ENCODE measurements around the gene SLC39A3. TPM values are rescaled to one million over a fixed set of nuclear protein-coding genes. Genes with fewer than 3 reads are reported as not detected.

Gene SLC39A3
- total RNA-seq, 1 donor from 2014 or later: 20.2 TPM

- intact Hi-C loops (cut with DNase I): no loop called here
- ATAC-seq (ENCODE audit: poor library complexity): no peak
- no peak for DNase-seq
Observed at GRCh38 chr19:2755811-2756210, 16.0 kb upstream of the SLC39A3 start.

- ATAC-seq (ENCODE audit: poor library complexity) (no peak), DNase-seq (no peak)
- intact Hi-C loops (cut with DNase I): no loop called here
Observed at GRCh38 chr19:2755448-2755705, 15.6 kb upstream of the SLC39A3 start.

- no peak for DNase-seq
- intact Hi-C loops (cut with DNase I): no loop called here
- peak; percentile 7 for ATAC-seq (ENCODE audit: poor library complexity)
Observed at GRCh38 chr19:2754659-2755447, 15.0 kb upstream of the SLC39A3 start.

GRCh38 chr19:2751438-2751830 lies 11.6 kb upstream of the SLC39A3 start:
- DNase-seq (no peak), ATAC-seq (ENCODE audit: poor library complexity) (no peak)
- intact Hi-C loops (cut with DNase I): no loop called here

GRCh38 chr19:2750808-2751437 lies 11.1 kb upstream of the SLC39A3 start:
- ATAC-seq (ENCODE audit: poor library complexity) (no peak), DNase-seq (no peak)
- intact Hi-C loops (cut with DNase I): no loop called here

- intact Hi-C loops (cut with DNase I): loop anchor here (5.0 kb wide), 1 partner anchor 95 kb away; no protein-coding TSS in a partner anchor
- ATAC-seq (ENCODE audit: poor library complexity): no peak
- no peak for DNase-seq
Observed at GRCh38 chr19:2747349-2747748, 7.5 kb upstream of the SLC39A3 start.

- ATAC-seq (ENCODE audit: poor library complexity) (no peak), DNase-seq (no peak)
- intact Hi-C loops (cut with DNase I): no loop called here
Observed at GRCh38 chr19:2744113-2744512, 4.3 kb upstream of the SLC39A3 start.

- intact Hi-C loops (cut with DNase I): no loop called here
- DNase-seq: no peak
- no peak for ATAC-seq (ENCODE audit: poor library complexity)
Observed at GRCh38 chr19:2743099-2743498, 3.3 kb upstream of the SLC39A3 start.

- no peak for DNase-seq
- ATAC-seq (ENCODE audit: poor library complexity): no peak
- intact Hi-C loops (cut with DNase I): no loop called here
Observed at GRCh38 chr19:2740314-2740656, 468 bp upstream of the SLC39A3 start.

GRCh38 chr19:2736550-2737190 lies 3.1 kb downstream of the SLC39A3 start:
- DNase-seq (no peak), ATAC-seq (ENCODE audit: poor library complexity) (no peak)
- intact Hi-C loops (cut with DNase I): no loop called here

- no peak for DNase-seq
- ATAC-seq (ENCODE audit: poor library complexity): no peak
- intact Hi-C loops (cut with DNase I): no loop called here
Observed at GRCh38 chr19:2735374-2735773, 4.4 kb downstream of the SLC39A3 start.

GRCh38 chr19:2734589-2735288 lies 5.1 kb downstream of the SLC39A3 start:
- intact Hi-C loops (cut with DNase I): no loop called here
- DNase-seq: no peak
- no peak for ATAC-seq (ENCODE audit: poor library complexity)

- intact Hi-C loops (cut with DNase I): no loop called here
- ATAC-seq (ENCODE audit: poor library complexity) (no peak), DNase-seq (no peak)
Observed at GRCh38 chr19:2733930-2734588, 5.8 kb downstream of the SLC39A3 start.

GRCh38 chr19:2732883-2733282 lies 6.9 kb downstream of the SLC39A3 start:
- no peak for DNase-seq
- intact Hi-C loops (cut with DNase I): no loop called here
- ATAC-seq (ENCODE audit: poor library complexity): no peak

GRCh38 chr19:2732157-2732725 lies 7.6 kb downstream of the SLC39A3 start:
- intact Hi-C loops (cut with DNase I): no loop called here
- DNase-seq (no peak), ATAC-seq (ENCODE audit: poor library complexity) (no peak)

- no peak for DNase-seq
- ATAC-seq (ENCODE audit: poor library complexity): no peak
- intact Hi-C loops (cut with DNase I): no loop called here
Observed at GRCh38 chr19:2731181-2731995, 8.4 kb downstream of the SLC39A3 start.

GRCh38 chr19:2729943-2730818 lies 9.6 kb downstream of the SLC39A3 start:
- ATAC-seq (ENCODE audit: poor library complexity) (no peak), DNase-seq (peak; percentile 30)
- intact Hi-C loops (cut with DNase I): no loop called here
